Measurements from ENCODE around the gene KRTAP5-2.
A peak's percentile ranks its signal among the peaks of the same experiment; 100 is the strongest.

KRTAP5-2 gene

DNA sequence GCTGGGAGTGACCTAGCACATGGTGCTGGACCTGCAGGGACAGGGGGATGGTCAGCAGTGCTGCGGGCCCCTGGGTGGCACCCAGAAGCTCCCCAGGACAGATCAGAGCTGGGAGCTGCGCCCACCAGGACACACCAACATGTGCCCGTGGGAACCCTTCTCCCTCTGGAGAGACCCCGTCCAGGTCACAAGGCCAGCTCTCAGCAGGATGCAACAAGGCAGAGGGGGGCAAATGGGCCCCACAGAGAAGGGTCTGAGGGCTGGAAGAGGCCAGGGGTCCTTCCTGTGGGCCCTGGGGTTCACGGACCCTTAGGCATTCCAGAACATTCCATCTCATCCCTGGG, 32.2 kb downstream of the KRTAP5-2 start:
- no peak for DNase-seq (ENCODE audit: low read depth in 1 of 2, low spot score in 1 of 2)
- in situ Hi-C loops (cut with HindIII; ENCODE audit: low pct_unique_long_range_greater_than_20kb, low sequenced_read_pairs) = no loop called here
- TF ChIP-seq JUND (IDR thresholded peaks at IDR 0.05; ENCODE audit: low read depth) = no peak

DNA sequence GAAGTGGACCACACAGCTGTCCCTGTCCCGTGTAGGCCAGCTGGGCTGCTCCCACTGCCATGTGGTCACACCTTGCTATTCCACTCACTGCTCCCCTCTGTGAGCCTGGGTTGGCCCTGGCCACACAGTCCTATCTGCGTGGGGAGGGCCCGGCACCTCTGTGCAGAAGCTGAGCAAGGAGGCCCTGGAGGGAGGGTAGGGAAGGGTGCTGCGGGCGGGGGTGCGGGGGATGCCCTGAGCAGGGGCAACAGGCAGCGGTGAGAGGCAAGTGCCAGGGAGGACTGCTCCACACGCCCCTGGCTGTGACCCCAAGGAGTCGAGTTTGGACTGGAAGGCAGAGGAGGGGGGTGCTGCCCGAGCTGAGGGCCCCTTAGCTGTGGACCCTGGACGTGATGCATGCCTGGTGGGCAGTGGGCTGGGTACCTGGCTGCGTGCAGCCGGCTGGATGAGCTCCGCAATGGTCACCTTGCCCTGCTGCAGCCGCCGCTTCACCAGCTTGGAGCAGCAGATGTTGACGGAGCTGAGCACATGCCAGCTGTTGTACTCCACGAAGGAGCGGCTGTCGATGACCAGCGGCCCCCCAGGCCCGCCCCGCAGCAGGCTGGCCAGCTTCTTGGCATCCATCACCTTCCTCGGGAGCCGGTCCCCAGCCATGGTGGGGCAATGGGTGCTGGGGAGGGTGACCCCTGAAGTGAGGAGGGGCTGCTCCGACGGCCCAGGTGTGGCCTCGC, 32.8 kb downstream of the KRTAP5-2 start:
- no peak for DNase-seq (ENCODE audit: low read depth in 1 of 2, low spot score in 1 of 2)
- in situ Hi-C loops (cut with HindIII; ENCODE audit: low pct_unique_long_range_greater_than_20kb, low sequenced_read_pairs) = no loop called here
- TF ChIP-seq JUND (IDR thresholded peaks at IDR 0.05; ENCODE audit: low read depth) = no peak

DNA sequence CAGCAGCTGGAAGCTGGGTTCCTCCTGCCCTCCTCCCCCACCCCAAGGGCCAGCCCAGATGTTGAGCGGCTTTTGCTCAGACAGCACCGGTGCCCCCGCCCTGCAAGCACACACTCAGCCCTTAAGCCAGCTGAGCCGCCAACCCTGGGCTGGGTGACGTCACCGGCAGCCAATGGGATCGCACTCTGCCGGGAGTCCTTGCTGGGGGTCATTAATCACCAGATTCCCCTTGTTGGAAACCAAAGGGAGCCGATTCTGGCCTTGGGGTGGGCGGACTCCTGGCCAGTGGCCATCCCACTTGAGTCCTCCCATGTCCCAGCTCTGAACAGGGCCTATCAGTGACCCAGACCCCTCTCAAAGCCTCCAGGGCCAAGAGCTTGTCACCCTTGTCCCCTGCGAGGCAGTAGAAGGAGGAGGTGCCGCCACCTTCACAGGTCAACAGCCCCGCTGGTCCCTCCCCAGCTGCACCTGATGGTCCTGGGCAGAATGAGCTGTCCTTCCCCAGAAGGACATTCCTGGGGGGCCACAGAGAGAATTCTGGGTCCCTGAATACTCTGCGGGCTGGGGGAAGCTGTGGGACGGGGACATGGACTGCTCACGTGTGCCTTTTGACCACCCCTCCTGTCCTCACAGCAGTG, 33.4 kb downstream of the KRTAP5-2 start:
- DNase-seq (ENCODE audit: low read depth in 1 of 2, low spot score in 1 of 2) = no peak
- in situ Hi-C loops (cut with HindIII; ENCODE audit: low pct_unique_long_range_greater_than_20kb, low sequenced_read_pairs) = no loop called here
- TF ChIP-seq JUND (IDR thresholded peaks at IDR 0.05; ENCODE audit: low read depth) = no peak

DNA sequence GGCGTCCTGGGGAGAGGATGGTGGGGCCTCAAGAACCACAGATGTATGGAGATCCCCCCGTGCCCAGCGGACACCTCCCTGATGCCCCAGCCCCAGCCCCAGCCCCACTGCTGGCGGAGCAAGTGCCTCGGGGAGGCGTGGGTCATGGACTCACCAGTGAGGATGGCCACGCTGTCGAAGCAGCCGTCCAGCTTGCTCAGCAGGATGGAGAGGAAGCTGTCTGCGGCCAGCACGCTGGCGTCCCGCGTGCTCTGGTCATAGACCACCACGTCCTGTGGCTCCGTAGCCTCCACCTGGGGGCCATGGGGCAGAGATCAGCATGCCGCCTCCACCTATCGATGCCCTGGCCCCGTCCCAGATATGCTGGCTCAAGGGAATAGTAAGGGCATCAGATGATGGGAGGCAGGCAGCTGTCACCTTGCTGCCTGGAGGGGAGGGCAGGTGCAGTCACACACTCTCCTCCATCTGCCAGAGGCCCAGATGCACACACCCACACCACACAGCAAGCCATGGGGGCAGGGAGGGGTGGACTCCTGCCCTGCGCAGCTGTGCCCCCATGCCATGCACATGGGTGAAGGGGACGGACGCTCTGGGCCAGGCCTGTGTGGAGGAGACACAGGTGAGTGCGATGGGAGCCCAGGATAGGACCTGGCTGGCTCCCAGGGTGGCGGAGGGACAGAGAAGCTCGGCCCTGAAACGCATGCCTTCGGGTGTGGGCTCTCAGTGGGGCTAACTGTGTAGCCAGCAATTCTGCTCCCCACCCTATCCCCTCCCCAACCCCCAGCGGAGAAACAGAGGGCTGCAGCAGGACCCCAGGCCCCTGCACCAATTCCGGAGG, 34.2 kb downstream of the KRTAP5-2 start:
- TF ChIP-seq JUND (IDR thresholded peaks at IDR 0.05; ENCODE audit: low read depth) = no peak
- in situ Hi-C loops (cut with HindIII; ENCODE audit: low pct_unique_long_range_greater_than_20kb, low sequenced_read_pairs) = no loop called here
- no peak for DNase-seq (ENCODE audit: low read depth in 1 of 2, low spot score in 1 of 2)

DNA sequence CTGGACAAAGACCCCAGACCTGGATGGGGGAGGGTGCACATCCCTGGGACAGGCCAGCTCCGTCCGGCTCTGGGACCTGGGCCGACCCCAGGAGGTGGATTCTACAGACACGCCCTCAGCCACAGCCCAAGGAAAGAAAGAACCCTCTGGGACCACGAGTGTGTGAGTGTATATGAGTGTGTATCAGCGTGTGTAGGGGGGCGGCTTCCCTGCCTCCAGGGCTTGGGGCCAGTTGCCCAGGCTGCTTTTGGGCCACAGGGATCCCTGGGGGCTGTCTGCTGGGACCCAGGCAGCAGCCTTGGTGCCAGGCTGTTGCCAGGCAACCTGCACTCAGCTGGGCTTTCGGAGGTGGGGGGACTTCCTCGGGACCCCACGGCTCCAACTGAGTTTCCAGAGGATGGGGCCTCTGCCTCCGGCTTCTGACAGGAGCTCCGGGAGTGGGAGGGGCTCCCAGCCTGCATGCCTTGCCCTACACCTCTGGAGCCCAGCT, 34.9 kb downstream of the KRTAP5-2 start:
- in situ Hi-C loops (cut with HindIII; ENCODE audit: low pct_unique_long_range_greater_than_20kb, low sequenced_read_pairs) = no loop called here
- TF ChIP-seq JUND (IDR thresholded peaks at IDR 0.05; ENCODE audit: low read depth) = no peak
- DNase-seq (ENCODE audit: low read depth in 1 of 2, low spot score in 1 of 2) = no peak

DNA sequence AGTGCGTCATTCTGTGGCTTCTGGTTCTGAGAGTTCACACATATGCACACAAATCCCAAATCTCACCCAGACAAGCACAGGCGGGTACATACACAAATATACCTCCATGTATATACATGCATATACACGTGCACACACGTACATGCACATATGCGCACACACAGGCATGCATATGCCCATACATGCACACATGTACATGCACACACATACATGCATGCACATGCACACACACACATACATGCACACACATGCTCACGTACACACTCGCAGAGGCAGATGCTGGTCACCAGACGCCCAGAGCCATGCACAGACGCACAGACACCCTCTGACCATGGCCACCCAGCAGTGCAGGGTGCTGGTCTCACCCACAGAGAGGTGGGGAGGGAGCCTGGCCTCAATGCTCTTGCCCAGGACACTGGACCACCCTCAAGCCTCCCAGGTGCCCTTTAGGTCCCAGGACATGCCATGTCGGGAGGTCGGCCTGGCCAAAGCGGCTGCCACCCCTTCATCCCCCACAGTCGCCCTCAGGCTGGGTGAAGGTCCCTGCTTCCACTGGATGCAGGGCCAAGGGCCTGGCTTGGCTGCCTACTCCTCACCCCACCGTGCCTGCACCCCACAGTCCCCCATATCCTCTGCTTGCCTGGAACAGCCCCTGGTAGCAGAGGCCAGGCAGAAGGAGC, 35.5 kb downstream of the KRTAP5-2 start:
- TF ChIP-seq JUND (IDR thresholded peaks at IDR 0.05; ENCODE audit: low read depth) = no peak
- no peak for DNase-seq (ENCODE audit: low read depth in 1 of 2, low spot score in 1 of 2)
- in situ Hi-C loops (cut with HindIII; ENCODE audit: low pct_unique_long_range_greater_than_20kb, low sequenced_read_pairs) = no loop called here

DNA sequence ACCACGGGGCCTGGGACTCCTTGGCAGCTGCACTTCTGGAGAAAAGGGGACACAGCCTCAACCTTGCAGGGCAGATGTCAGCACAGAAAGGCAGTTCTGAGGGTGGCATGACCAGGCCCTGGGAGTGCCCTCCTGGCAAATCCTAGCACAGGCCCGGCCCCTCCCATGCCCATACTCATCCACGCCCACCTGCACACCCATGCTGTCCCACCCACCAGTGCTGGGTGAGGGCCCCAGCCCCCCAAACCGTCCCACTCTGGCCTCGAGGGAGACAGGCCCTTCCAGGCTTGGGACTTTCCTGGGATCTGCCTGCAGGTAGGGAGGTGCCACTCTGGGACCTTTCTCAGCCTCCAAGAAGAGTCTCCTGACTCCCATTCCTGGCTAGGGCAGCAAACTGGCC, 36.1 kb downstream of the KRTAP5-2 start:
- TF ChIP-seq JUND (IDR thresholded peaks at IDR 0.05; ENCODE audit: low read depth) = no peak
- DNase-seq (ENCODE audit: low read depth in 1 of 2, low spot score in 1 of 2) = no peak
- in situ Hi-C loops (cut with HindIII; ENCODE audit: low pct_unique_long_range_greater_than_20kb, low sequenced_read_pairs) = no loop called here

DNA sequence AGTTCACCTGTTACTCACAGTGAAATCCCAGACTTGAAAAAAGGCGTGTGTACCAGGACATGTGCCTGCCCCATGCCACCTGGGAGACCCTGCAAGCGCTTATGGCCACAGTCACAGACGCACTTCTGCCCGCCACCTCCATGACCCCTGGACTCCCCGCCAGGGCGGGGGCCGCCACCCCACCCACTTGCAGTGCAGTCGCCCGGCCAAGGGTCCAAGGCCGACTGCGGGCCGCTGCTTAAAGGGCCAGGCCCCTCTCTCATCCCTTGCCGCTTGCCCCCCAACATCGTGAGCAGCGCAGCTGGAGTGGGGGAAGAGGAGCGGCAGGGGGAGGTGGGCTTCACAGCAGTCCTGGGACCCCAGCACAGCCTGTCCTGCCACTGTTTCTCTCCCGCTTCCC, 36.8 kb downstream of the KRTAP5-2 start:
- no peak for TF ChIP-seq JUND (IDR thresholded peaks at IDR 0.05; ENCODE audit: low read depth)
- in situ Hi-C loops (cut with HindIII; ENCODE audit: low pct_unique_long_range_greater_than_20kb, low sequenced_read_pairs) = no loop called here
- no peak for DNase-seq (ENCODE audit: low read depth in 1 of 2, low spot score in 1 of 2)

DNA sequence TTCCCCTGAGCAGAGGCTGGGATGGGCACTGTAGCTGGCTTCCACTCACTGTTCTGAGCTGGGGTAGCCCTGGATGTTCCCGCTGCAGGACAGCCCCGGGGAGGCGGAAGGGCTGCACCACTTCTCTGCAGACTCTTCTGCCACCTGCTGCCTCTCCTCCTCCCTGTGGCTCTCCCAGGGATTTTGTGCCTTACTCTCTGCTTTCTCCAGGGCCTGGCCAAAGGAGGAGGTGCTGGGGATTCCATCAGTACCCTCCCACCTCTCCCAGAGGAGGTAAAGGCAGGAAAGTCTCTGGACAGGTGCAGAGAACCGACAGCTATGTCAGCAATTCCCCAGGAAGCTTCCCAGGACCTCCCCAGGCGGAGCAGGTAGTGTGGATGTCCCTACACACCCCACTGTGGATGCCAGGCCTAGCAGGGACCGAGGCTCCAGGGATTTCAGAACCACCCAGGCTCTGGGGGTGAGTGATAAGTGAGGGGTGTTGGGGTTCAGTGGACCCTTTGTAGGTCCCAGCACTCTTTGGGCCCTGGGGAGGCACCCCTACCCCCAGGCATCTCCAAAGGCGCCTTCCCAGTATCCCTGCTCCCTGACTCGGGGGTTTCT, 37.3 kb downstream of the KRTAP5-2 start:
- peak in 1 of 2 experiments; percentile 44 for DNase-seq (ENCODE audit: low read depth in 1 of 2, low spot score in 1 of 2)
- no peak for TF ChIP-seq JUND (IDR thresholded peaks at IDR 0.05; ENCODE audit: low read depth)
- in situ Hi-C loops (cut with HindIII; ENCODE audit: low pct_unique_long_range_greater_than_20kb, low sequenced_read_pairs) = no loop called here

DNA sequence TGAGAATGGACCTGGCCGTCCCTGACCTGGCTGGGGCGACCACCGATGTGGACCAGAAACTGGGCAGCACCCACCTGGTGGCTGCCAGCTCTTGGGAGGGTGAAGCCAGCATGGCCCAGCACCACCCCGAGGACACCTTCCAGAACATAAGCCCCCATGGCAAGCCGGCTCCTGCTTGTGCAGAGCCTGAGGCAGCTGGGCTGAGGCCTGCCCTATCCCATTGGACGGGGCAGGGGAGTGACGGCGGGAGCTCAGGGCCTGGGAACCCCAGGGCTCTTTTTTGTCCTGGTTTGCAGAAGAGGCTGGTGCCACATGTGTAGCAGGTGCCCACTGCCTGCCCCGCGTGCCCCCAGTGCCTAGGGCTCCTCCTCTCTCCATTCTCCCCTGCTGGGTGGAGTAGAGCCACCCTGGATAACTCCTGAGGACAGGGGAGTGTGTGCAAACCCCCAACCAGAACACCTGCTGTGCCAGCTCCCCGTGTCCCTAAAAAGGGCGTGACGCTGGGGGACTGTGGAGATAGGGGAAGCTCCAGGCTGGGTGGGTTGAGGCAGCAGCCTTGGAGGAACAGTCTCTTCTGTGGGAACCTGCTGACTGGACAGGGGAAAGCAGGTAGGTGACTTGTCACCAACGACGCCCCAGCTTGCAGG, 38.0 kb downstream of the KRTAP5-2 start:
- no peak for TF ChIP-seq JUND (IDR thresholded peaks at IDR 0.05; ENCODE audit: low read depth)
- DNase-seq (ENCODE audit: low read depth in 1 of 2, low spot score in 1 of 2) = no peak
- in situ Hi-C loops (cut with HindIII; ENCODE audit: low pct_unique_long_range_greater_than_20kb, low sequenced_read_pairs) = no loop called here

DNA sequence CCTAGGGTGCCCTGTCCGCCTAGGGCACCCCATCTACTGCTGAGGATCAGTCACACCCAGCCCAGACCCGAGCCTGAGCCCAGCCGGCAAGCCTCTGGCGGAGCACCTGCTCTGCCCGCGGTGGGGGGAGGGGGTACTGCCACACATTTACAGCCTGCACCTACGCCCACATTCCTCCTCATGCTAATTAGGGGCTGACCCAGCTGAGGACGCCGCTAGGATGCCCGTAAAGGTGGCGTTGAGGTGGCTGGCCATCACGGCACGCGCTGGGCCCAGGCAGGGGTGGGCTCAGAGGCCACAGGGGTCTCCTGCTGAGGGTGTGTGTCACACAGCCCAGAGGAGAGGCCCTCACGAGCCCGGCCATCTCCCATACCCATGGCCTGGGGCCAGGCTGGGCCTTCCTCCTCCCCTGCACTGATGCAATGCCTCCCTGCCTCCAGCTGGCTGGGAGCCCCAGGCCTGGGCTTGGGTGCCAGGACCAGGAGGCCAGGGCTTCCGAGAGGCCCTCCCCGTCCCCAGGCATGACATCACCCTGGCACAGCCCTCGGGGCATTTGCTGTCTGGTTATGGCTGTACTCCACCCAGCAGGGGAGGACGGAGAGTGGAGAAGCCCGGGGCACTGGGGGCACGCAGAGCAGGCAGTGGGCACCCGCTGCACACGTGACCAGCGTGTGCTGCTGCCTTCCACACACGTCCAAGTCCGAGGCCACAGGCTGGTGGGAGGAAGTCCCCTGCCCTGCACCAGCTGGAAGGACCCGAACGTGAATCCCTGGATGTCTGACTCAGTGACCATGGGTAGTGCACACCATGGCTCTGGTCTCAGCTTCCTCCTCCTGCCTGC, 38.8 kb downstream of the KRTAP5-2 start:
- TF ChIP-seq JUND (IDR thresholded peaks at IDR 0.05; ENCODE audit: low read depth) = peak; percentile 66; the same call in 1 of the 2 replicates
- DNase-seq (ENCODE audit: low read depth in 1 of 2, low spot score in 1 of 2) = peak; percentile 91 to 99
- in situ Hi-C loops (cut with HindIII; ENCODE audit: low pct_unique_long_range_greater_than_20kb, low sequenced_read_pairs) = no loop called here

Data from T47D (cell line).